Bronchial smooth muscle cell (primary cell): ENCODE data around the gene MAFG. TPM values are rescaled to one million over a fixed set of nuclear protein-coding genes. Genes with fewer than 3 reads are reported as not detected.

Source experiments
- total RNA-seq: library from RNA; depleted of rRNA; stranded (reverse); fragments of >200 nt; gene quantifications from 2 replicates; pipeline ENCODE4 v1.2.1, GENCODE V29; 2014

The MAFG gene
- 12.1 and 17.5 TPM in 2 replicates for total RNA-seq

GRCh38 chr17:81927653-81928543 is at the start of gene MAFG:
TSS of gene MAFG (minus strand) at chr17:81927735. CDS start at chr17:81923185, 4,550 bp downstream.

GRCh38 chr17:81961087-81961511 is 33.6 kb upstream of the MAFG start, which contains the start of gene NOTUM:
TSS of gene NOTUM (minus strand) at chr17:81961187. CDS start at chr17:81960909, 278 bp downstream.

GRCh38 chr17:81947189-81947588 is 19.7 kb upstream of the MAFG start, which contains the start of gene MYADML2:
TSS of gene MYADML2 (minus strand) at chr17:81947233. CDS start at chr17:81941741, 5,492 bp downstream.

GRCh38 chr17:81917565-81918332 is 9.8 kb downstream of the MAFG start, which contains the start of gene SIRT7:
TSS of gene SIRT7 (minus strand) at chr17:81918176. CDS start at chr17:81918131, 45 bp downstream.

GRCh38 chr17:81911277-81911961 is 16.1 kb downstream of the MAFG start, which contains the start of gene PCYT2:
TSS of gene PCYT2 (minus strand) at chr17:81911399. CDS start at chr17:81911355, 44 bp downstream.

GRCh38 chr17:81902023-81902652 is 25.4 kb downstream of the MAFG start, which contains the start of gene NPB:
TSS of gene NPB (plus strand) at chr17:81902238. CDS start at chr17:81902278, 40 bp downstream.

GRCh38 chr17:81870981-81871386 is 56.6 kb downstream of the MAFG start, which contains the start of gene ARHGDIA:
TSS of gene ARHGDIA (minus strand) at chr17:81871337. CDS start at chr17:81869930, 1,407 bp downstream.

Other genes starting within 250 kb of the MAFG start
- 21.5 and 34.0 TPM in 2 replicates for gene ARL16, start 243.9 kb downstream of the MAFG start, total RNA-seq
- 57.4 and 64.3 TPM in 2 replicates for gene HGS, start 243.7 kb downstream of the MAFG start, total RNA-seq
- 3.5 and 7.6 TPM in 2 replicates for gene MRPL12, start 224.4 kb downstream of the MAFG start, total RNA-seq
- gene SLC25A10, start 215.5 kb downstream of the MAFG start, total RNA-seq, result 2.7 and 5.4 TPM in 2 replicates
- gene GCGR, start 123.6 kb downstream of the MAFG start, total RNA-seq, result not detected in 2 replicates
- gene MCRIP1, start 94.4 kb downstream of the MAFG start, total RNA-seq, result 96.1 and 97.3 TPM in 2 replicates
- not detected in 2 replicates for gene PPP1R27, start 92.7 kb downstream of the MAFG start, total RNA-seq
- gene P4HB, start 67.2 kb downstream of the MAFG start, total RNA-seq, result 766 and 822 TPM in 2 replicates
- 44.2 and 81.2 TPM in 2 replicates for gene ARHGDIA, start 56.4 kb downstream of the MAFG start, total RNA-seq
- gene ALYREF, start 36.1 kb downstream of the MAFG start, total RNA-seq, result 89.5 and 91.1 TPM in 2 replicates
- gene ANAPC11, start 36.0 kb downstream of the MAFG start, total RNA-seq, result 255 and 291 TPM in 2 replicates
- 0.26 and 0.63 TPM in 2 replicates for gene NPB, start 25.5 kb downstream of the MAFG start, total RNA-seq
- gene PCYT2, start 16.3 kb downstream of the MAFG start, total RNA-seq, result 41.1 and 46.2 TPM in 2 replicates
- 18.8 and 21.9 TPM in 2 replicates for gene SIRT7, start 9.6 kb downstream of the MAFG start, total RNA-seq
- 46.8 and 79.8 TPM in 2 replicates for gene PYCR1, start 9.6 kb upstream of the MAFG start, total RNA-seq
- not detected in 2 replicates for gene MYADML2, start 19.5 kb upstream of the MAFG start, total RNA-seq
- under 0.01 TPM in 1 of 2 replicates, not detected in the other for gene NOTUM, start 33.5 kb upstream of the MAFG start, total RNA-seq
- gene ASPSCR1, start 49.9 kb upstream of the MAFG start, total RNA-seq, result 26.6 and 28.4 TPM in 2 replicates
- gene CENPX, start 95.1 kb upstream of the MAFG start, total RNA-seq, result 14.9 and 33.4 TPM in 2 replicates
- gene LRRC45, start 95.6 kb upstream of the MAFG start, total RNA-seq, result 12.0 and 15.0 TPM in 2 replicates
- 5.4 and 5.7 TPM in 2 replicates for gene RAC3, start 103.9 kb upstream of the MAFG start, total RNA-seq
- 25.1 and 30.3 TPM in 2 replicates for gene DCXR, start 110.0 kb upstream of the MAFG start, total RNA-seq
- 24.6 and 26.8 TPM in 2 replicates for gene RFNG, start 124.1 kb upstream of the MAFG start, total RNA-seq
- 92.8 and 95.1 TPM in 2 replicates for gene GPS1, start 124.2 kb upstream of the MAFG start, total RNA-seq
- gene DUS1L, start 138.1 kb upstream of the MAFG start, total RNA-seq, result 34.8 and 43.7 TPM in 2 replicates
- 63.3 and 80.4 TPM in 2 replicates for gene FASN, start 170.5 kb upstream of the MAFG start, total RNA-seq